Measurements from ENCODE around the gene HDAC9.

HDAC9 gene

DNA sequence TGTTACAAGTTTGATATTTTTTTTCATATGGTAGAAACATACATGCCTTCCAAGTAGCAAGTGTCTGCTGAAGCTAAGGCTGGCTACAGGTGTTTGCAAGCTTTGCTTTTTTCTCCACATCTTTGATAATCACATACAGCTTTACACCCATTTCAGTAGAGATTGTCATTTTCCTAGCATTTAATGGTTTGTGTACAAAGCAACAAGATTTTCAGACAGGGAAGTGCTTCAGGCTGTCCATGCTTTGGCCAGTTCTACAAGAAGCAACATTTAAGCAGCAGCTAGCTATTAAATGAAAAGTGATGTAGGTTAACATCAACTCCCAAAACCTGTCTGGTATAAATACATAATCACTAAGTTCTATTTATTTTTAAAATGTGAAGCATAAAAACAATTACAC lies 2.3 kb downstream of the HDAC9 start:
- ChIA-PET CTCF (interaction anchor here (1.0 kb wide), 1 partner anchor 16 kb away, joined by 3 read pairs; no protein-coding TSS in a partner anchor), POLR2A (no interaction called here)
- Histone ChIP-seq H3K4me1 (ENCODE audit: control insufficient read depth, insufficient read depth, low read length) (peaks cover 18% of the 10 kb centered on the region), H3K36me3 (ENCODE audit: control insufficient read depth in 2 of 2, insufficient read depth in 1 of 2, low read length in 2 of 2) (no peaks in the 10 kb centered on the region), H3K27ac (ENCODE audit: extremely low read depth, low read depth, low read length) (no peak overlapping the region), H3K4me3 (ENCODE audit: low read depth, low read length) (no peak overlapping the region), H3K9me3 (ENCODE audit: control insufficient read depth, insufficient read depth, low read depth, low read length) (no peaks in the 10 kb centered on the region)
- TF ChIP-seq ZNF274 (IDR thresholded peaks at IDR 0.05; ENCODE audit: low read length) (no peak), ZNF274 (tag by site-specific recombination; IDR thresholded peaks at IDR 0.05; ENCODE audit: borderline replicate concordance) (no peak), ZXDB (tag by site-specific recombination; IDR thresholded peaks at IDR 0.05) (no peak), ZNF433 (tag by site-specific recombination; IDR thresholded peaks at IDR 0.05; ENCODE audit: low read depth) (no peak), ZBTB1 (tag by site-specific recombination; IDR thresholded peaks at IDR 0.05) (no peak), ZNF146 (tag by site-specific recombination; IDR thresholded peaks at IDR 0.05) (no peak), ZEB2 (tag by site-specific recombination; IDR thresholded peaks at IDR 0.05) (no peak), YY1 (tag by site-specific recombination; IDR thresholded peaks at IDR 0.05) (no peak), ZNF133 (tag by site-specific recombination; IDR thresholded peaks at IDR 0.05) (no peak), ZFP3 (tag by site-specific recombination; IDR thresholded peaks at IDR 0.05; ENCODE audit: low read depth) (no peak), MEIS1 (CRISPR knock-in tag; IDR thresholded peaks at IDR 0.05; ENCODE audit: borderline replicate concordance) (no peak), ZNF830 (tag by site-specific recombination; IDR thresholded peaks at IDR 0.05; ENCODE audit: low read depth) (no peak), MYNN (tag by site-specific recombination; IDR thresholded peaks at IDR 0.05; ENCODE audit: borderline replicate concordance) (no peak), BCL11A (tag by site-specific recombination; IDR thresholded peaks at IDR 0.05; ENCODE audit: low read depth) (no peak), ZNF623 (tag by site-specific recombination; IDR thresholded peaks at IDR 0.05) (no peak), ZBTB7A (tag by site-specific recombination; IDR thresholded peaks at IDR 0.05; ENCODE audit: low read depth) (no peak)
- TF ChIP-seq, protein P1, sequence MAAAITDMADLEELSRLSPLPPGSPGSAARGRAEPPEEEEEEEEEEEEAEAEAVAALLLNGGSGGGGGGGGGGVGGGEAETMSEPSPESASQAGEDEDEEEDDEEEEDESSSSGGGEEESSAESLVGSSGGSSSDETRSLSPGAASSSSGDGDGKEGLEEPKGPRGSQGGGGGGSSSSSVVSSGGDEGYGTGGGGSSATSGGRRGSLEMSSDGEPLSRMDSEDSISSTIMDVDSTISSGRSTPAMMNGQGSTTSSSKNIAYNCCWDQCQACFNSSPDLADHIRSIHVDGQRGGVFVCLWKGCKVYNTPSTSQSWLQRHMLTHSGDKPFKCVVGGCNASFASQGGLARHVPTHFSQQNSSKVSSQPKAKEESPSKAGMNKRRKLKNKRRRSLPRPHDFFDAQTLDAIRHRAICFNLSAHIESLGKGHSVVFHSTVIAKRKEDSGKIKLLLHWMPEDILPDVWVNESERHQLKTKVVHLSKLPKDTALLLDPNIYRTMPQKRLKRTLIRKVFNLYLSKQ (tag by site-specific recombination; IDR thresholded peaks at IDR 0.05; ENCODE audit: borderline replicate concordance): no peak
- TF ChIP-seq, protein P2, sequence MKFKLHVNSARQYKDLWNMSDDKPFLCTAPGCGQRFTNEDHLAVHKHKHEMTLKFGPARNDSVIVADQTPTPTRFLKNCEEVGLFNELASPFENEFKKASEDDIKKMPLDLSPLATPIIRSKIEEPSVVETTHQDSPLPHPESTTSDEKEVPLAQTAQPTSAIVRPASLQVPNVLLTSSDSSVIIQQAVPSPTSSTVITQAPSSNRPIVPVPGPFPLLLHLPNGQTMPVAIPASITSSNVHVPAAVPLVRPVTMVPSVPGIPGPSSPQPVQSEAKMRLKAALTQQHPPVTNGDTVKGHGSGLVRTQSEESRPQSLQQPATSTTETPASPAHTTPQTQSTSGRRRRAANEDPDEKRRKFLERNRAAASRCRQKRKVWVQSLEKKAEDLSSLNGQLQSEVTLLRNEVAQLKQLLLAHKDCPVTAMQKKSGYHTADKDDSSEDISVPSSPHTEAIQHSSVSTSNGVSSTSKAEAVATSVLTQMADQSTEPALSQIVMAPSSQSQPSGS (tag by site-specific recombination; IDR thresholded peaks at IDR 0.05; ENCODE audit: low read depth): no peak
- TF ChIP-seq, protein P3, sequence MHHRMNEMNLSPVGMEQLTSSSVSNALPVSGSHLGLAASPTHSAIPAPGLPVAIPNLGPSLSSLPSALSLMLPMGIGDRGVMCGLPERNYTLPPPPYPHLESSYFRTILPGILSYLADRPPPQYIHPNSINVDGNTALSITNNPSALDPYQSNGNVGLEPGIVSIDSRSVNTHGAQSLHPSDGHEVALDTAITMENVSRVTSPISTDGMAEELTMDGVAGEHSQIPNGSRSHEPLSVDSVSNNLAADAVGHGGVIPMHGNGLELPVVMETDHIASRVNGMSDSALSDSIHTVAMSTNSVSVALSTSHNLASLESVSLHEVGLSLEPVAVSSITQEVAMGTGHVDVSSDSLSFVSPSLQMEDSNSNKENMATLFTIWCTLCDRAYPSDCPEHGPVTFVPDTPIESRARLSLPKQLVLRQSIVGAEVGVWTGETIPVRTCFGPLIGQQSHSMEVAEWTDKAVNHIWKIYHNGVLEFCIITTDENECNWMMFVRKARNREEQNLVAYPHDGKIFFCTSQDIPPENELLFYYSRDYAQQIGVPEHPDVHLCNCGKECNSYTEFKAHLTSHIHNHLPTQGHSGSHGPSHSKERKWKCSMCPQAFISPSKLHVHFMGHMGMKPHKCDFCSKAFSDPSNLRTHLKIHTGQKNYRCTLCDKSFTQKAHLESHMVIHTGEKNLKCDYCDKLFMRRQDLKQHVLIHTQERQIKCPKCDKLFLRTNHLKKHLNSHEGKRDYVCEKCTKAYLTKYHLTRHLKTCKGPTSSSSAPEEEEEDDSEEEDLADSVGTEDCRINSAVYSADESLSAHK (tag by site-specific recombination; IDR thresholded peaks at IDR 0.05): no peak
- TF ChIP-seq, protein P4, sequence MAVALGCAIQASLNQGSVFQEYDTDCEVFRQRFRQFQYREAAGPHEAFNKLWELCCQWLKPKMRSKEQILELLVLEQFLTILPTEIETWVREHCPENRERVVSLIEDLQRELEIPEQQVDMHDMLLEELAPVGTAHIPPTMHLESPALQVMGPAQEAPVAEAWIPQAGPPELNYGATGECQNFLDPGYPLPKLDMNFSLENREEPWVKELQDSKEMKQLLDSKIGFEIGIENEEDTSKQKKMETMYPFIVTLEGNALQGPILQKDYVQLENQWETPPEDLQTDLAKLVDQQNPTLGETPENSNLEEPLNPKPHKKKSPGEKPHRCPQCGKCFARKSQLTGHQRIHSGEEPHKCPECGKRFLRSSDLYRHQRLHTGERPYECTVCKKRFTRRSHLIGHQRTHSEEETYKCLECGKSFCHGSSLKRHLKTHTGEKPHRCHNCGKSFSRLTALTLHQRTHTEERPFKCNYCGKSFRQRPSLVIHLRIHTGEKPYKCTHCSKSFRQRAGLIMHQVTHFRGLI (tag by site-specific recombination; IDR thresholded peaks at IDR 0.05): no peak

DNA sequence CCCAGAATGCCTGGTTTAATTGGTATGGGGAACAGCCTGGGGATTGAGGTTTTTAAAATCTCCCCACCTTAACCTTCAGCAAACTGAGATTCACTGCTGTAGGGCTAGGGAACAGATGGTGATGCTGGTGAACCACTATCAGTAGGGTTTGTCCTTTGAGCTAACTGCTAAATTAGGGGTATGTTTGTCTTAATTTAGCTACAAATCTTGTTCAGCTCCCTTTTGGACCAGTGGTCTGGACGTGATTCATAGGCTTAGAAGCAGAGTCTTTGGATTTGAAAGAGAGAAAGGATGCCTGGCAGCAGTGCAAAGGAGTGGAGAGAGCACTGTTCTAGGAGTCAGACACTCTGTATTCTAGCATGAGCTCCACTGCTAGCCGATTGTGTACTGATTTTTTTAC lies 2.8 kb downstream of the HDAC9 start:
- ChIA-PET POLR2A (no interaction called here), CTCF (no interaction called here)
- Histone ChIP-seq H3K9me3 (ENCODE audit: control insufficient read depth, insufficient read depth, low read depth, low read length) (no peaks in the 10 kb centered on the region), H3K4me1 (ENCODE audit: control insufficient read depth, insufficient read depth, low read length) (peaks cover 18% of the 10 kb centered on the region), H3K27ac (ENCODE audit: extremely low read depth, low read depth, low read length) (no peak overlapping the region), H3K4me3 (ENCODE audit: low read depth, low read length) (no peak overlapping the region), H3K36me3 (ENCODE audit: control insufficient read depth in 2 of 2, insufficient read depth in 1 of 2, low read length in 2 of 2) (no peaks in the 10 kb centered on the region)
- TF ChIP-seq EGR2 (tag by site-specific recombination; IDR thresholded peaks at IDR 0.05; ENCODE audit: low read depth): no peak
- no peak for TF ChIP-seq ZNF621 (tag by site-specific recombination; IDR thresholded peaks at IDR 0.05)
